Effector memory CD4-positive, alpha-beta T cell (primary cell): ENCODE results near the gene WDR70.
"Not testable (repeated sequence)": the region's sequence is repeated elsewhere in the genome, so short reads cannot be mapped to it uniquely, and the experiment has no call there.

Source experiments
- DNase-seq, 3 donors: peaks; one replicate each; pipeline ENCODE4 v3.0.0-alpha.2; 2020
- H3K27ac ChIP-seq: 2 replicates; pipeline ENCODE4 v1.7.0; 2013; ENCODE audit warnings: mild to moderate bottlenecking, low read length, moderate library complexity; ENCODE audit not compliant: insufficient read depth, poor library complexity, severe bottlenecking
- H3K27me3 ChIP-seq: replicated peaks from 2 replicates; pipeline ENCODE4 v1.7.0; 2013; ENCODE audit warnings: mild to moderate bottlenecking, low read length; ENCODE audit not compliant: insufficient read depth, control insufficient read depth, poor library complexity, severe bottlenecking
- H3K36me3 ChIP-seq: 2 replicates; pipeline ENCODE4 v1.7.0; 2013; ENCODE audit warnings: mild to moderate bottlenecking, low read length, moderate library complexity; ENCODE audit not compliant: control insufficient read depth, insufficient read depth
- H3K4me1 ChIP-seq: 2 replicates; pipeline ENCODE4 v1.7.0; 2013; ENCODE audit warnings: low read length, mild to moderate bottlenecking; ENCODE audit not compliant: control insufficient read depth, insufficient read depth, poor library complexity, severe bottlenecking
- H3K4me3 ChIP-seq: 2 replicates; pipeline ENCODE4 v1.7.0; 2013; ENCODE audit warnings: low read length, low read depth, mild to moderate bottlenecking; ENCODE audit not compliant: insufficient read depth, poor library complexity, severe bottlenecking
- H3K9me3 ChIP-seq: 2 replicates; pipeline ENCODE4 v1.7.0; 2013; ENCODE audit warnings: mild to moderate bottlenecking, low read length, moderate library complexity; ENCODE audit not compliant: control insufficient read depth

WDR70 gene

GRCh38 chr5:37400501-37400900, 21.4 kb downstream of the WDR70 start:
- Histone ChIP-seq H3K4me1 (no peaks in the 10 kb centered on the region), H3K4me3 (no peak overlapping the region), H3K27me3 (no peaks in the 10 kb centered on the region), H3K9me3 (no peaks in the 10 kb centered on the region), H3K27ac (no peak overlapping the region), H3K36me3 (peaks cover 22% of the 10 kb centered on the region)
- no peak for DNase-seq

DNA sequence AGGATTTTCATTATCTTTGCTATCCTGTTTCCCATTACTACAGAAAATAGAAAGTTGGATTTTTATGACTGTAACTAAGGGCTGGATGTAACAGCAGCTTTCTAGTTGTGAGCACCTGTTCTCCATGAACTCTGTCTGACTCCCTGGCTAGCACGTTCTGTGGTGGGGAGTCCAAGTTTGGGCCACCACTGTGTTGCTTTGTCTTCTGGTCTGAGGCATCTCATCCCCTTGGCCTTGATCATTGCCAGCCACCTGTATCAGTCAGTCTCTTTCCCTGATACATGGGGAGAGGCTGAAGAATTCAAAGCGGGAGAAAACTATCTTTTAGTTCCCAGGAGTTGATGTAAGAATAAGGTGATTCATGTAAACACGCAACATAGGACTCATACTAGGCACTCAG, 33.4 kb downstream of the WDR70 start:
- no peak overlapping the region for H3K4me3 ChIP-seq
- H3K4me1 ChIP-seq = no peaks in the 10 kb centered on the region
- H3K9me3 ChIP-seq = no peaks in the 10 kb centered on the region
- no peak for DNase-seq
- no peak overlapping the region for H3K27ac ChIP-seq
- no peaks in the 10 kb centered on the region for H3K27me3 ChIP-seq
- H3K36me3 ChIP-seq = no peaks in the 10 kb centered on the region

- not testable (repeated sequence) for DNase-seq, H3K36me3 ChIP-seq, H3K4me3 ChIP-seq, H3K9me3 ChIP-seq, H3K4me1 ChIP-seq, H3K27me3 ChIP-seq, H3K27ac ChIP-seq
Measured at GRCh38 chr5:37415456-37415855, 36.3 kb downstream of the WDR70 start.

DNA sequence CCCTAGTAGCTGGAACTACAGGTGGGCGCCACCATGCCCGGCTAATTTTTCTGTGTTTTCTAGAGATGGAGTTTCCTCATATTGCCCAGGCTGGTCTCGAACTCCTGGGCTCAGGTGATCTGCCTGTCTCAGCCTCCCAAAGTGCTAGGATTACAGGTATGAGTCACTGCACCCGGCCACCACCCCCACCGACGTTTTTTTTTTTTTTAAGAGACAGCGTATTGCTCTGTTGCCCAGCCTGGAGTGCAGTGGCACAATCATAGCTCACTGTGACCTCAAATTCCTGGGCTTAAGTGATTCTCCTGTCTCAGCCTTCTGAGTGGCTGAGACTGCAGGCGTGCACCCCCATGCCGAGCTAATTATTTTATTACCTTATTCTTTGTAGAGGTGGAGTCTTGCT, 38.2 kb downstream of the WDR70 start:
- Histone ChIP-seq H3K4me3 (no peak overlapping the region), H3K4me1 (no peaks in the 10 kb centered on the region), H3K36me3 (no peaks in the 10 kb centered on the region), H3K9me3 (no peaks in the 10 kb centered on the region), H3K27me3 (no peaks in the 10 kb centered on the region), H3K27ac (no peak overlapping the region)
- no peak for DNase-seq

GRCh38 chr5:37424441-37424840, 45.3 kb downstream of the WDR70 start:
- H3K4me1 ChIP-seq = no peaks in the 10 kb centered on the region

DNA sequence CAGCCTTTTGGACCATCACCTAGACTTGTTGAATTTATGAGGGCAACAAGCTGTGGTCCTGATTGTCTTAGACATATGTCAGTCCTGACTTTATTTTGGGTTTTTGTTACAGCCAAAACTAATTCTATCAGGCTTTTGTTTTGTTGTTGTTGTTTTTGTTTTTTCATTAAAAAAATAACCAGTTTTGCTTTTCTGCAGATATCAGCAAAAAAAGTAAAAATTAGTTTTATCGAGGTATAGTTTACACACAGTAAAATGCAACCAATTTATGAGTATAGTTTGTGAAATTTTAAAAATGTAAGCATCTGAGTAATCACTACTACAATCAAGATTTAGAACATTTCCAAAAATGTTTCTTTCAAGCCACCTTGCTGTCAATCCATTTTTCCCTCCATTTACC, 48.9 kb downstream of the WDR70 start:
- no peaks in the 10 kb centered on the region for H3K9me3 ChIP-seq
- H3K36me3 ChIP-seq = peaks cover 7% of the 10 kb centered on the region
- no peaks in the 10 kb centered on the region for H3K27me3 ChIP-seq
- no peak overlapping the region for H3K4me3 ChIP-seq
- H3K4me1 ChIP-seq = no peaks in the 10 kb centered on the region
- H3K27ac ChIP-seq = no peak overlapping the region
- no peak for DNase-seq

More at GRCh38 chr5:37424441-37424840, 45.3 kb downstream of the WDR70 start:
- Histone ChIP-seq H3K9me3 (no peaks in the 10 kb centered on the region), H3K36me3 (peaks cover 7% of the 10 kb centered on the region), H3K27me3 (no peaks in the 10 kb centered on the region), H3K27ac (no peak overlapping the region), H3K4me3 (no peak overlapping the region)
- DNase-seq = no peak

- no peak overlapping the region for H3K4me3 ChIP-seq
- no peak overlapping the region for H3K27ac ChIP-seq
- H3K27me3 ChIP-seq = no peaks in the 10 kb centered on the region
- DNase-seq = no peak
- no peaks in the 10 kb centered on the region for H3K36me3 ChIP-seq
- no peaks in the 10 kb centered on the region for H3K9me3 ChIP-seq
- no peaks in the 10 kb centered on the region for H3K4me1 ChIP-seq
Measured at GRCh38 chr5:37435261-37435660, 56.1 kb downstream of the WDR70 start.

- Histone ChIP-seq H3K27me3 (no peaks in the 10 kb centered on the region), H3K4me1 (no peaks in the 10 kb centered on the region), H3K9me3 (no peaks in the 10 kb centered on the region), H3K36me3 (no peaks in the 10 kb centered on the region), H3K27ac (no peak overlapping the region), H3K4me3 (no peak overlapping the region)
- DNase-seq = no peak
Measured at GRCh38 chr5:37436146-37436934, 57.2 kb downstream of the WDR70 start.

GRCh38 chr5:37437711-37438110, 58.6 kb downstream of the WDR70 start:
- H3K9me3 ChIP-seq = no peaks in the 10 kb centered on the region
- DNase-seq = no peak
- no peaks in the 10 kb centered on the region for H3K27me3 ChIP-seq
- H3K27ac ChIP-seq = no peak overlapping the region
- no peaks in the 10 kb centered on the region for H3K36me3 ChIP-seq
- no peak overlapping the region for H3K4me3 ChIP-seq
- H3K4me1 ChIP-seq = no peaks in the 10 kb centered on the region

- not testable (repeated sequence) for H3K36me3 ChIP-seq, H3K27ac ChIP-seq, DNase-seq, H3K27me3 ChIP-seq, H3K9me3 ChIP-seq, H3K4me3 ChIP-seq, H3K4me1 ChIP-seq
Measured at GRCh38 chr5:37445783-37446182, 66.7 kb downstream of the WDR70 start.
